Ishikawa (cell line): Measurements from ENCODE around the gene ZNF41.

Experiments used
- CEBPB ChIP-seq: IDR thresholded peaks from 2 replicates; pipeline ENCODE4 v1.6.1; 2012
- EGR1 ChIP-seq: IDR thresholded peaks from 2 replicates; pipeline ENCODE4 v1.6.1; 2012
- EP300 ChIP-seq: IDR thresholded peaks from 2 replicates; pipeline ENCODE4 v1.6.1; 2012; ENCODE audit warnings: borderline replicate concordance
- FOXM1 ChIP-seq: IDR thresholded peaks from 2 replicates; pipeline ENCODE4 v1.6.1; 2012; ENCODE audit warnings: low read depth, borderline replicate concordance
- MAX ChIP-seq: IDR thresholded peaks from 2 replicates; pipeline ENCODE4 v1.6.1; 2012
- RAD21 ChIP-seq: IDR thresholded peaks from 2 replicates; pipeline ENCODE4 v1.6.1; 2012; ENCODE audit warnings: low read depth
- REST ChIP-seq: IDR thresholded peaks from 2 replicates; pipeline ENCODE4 v1.6.1; 2012; ENCODE audit warnings: low read depth, mild to moderate bottlenecking
- TAF1 ChIP-seq: IDR thresholded peaks from 2 replicates; pipeline ENCODE4 v1.6.1; 2012; ENCODE audit warnings: low read depth, mild to moderate bottlenecking
- TCF12 ChIP-seq: IDR thresholded peaks from 2 replicates; pipeline ENCODE4 v1.6.1; 2012; ENCODE audit warnings: low read depth
- YY1 ChIP-seq: IDR thresholded peaks from 2 replicates; pipeline ENCODE4 v1.6.1; 2012; ENCODE audit warnings: low read depth
- ZBTB7A ChIP-seq: IDR thresholded peaks from 2 replicates; pipeline ENCODE4 v1.6.1; 2012; ENCODE audit warnings: low read depth

GRCh38 chrX:47482065-47482511, 934 bp downstream of the ZNF41 start:
- TF ChIP-seq MAX (no peak), FOXM1 (no peak), YY1 (no peak), RAD21 (no peak), EP300 (no peak), REST (no peak), ZBTB7A (no peak), EGR1 (no peak), TAF1 (no peak), TCF12 (no peak), CEBPB (no peak)
